Skeletal muscle satellite cell (primary cell): ENCODE measurements around the gene KREMEN2.

Experiments
- H3K27me3 ChIP-seq: 2 replicates; pipeline ENCODE4 v1.7.0; 2013; ENCODE audit warnings: low read length; ENCODE audit not compliant: control insufficient read depth, insufficient read depth
- H3K36me3 ChIP-seq: 2 replicates; pipeline ENCODE4 v1.7.0; 2013; ENCODE audit warnings: mild to moderate bottlenecking, control low read depth, low read length; ENCODE audit not compliant: insufficient read depth
- H3K4me1 ChIP-seq: 2 replicates; pipeline ENCODE4 v1.7.0; 2013; ENCODE audit warnings: low read length; ENCODE audit not compliant: control insufficient read depth, insufficient read depth
- H3K4me2 ChIP-seq: 2 replicates; pipeline ENCODE4 v1.7.0; 2013; ENCODE audit warnings: mild to moderate bottlenecking, low read length
- H3K4me3 ChIP-seq: 2 replicates; pipeline ENCODE4 v1.7.0; 2013; ENCODE audit warnings: low read length
- H3K9ac ChIP-seq: 2 replicates; pipeline ENCODE4 v1.7.0; 2013; ENCODE audit warnings: mild to moderate bottlenecking, low read depth, low read length, moderate library complexity
- H3K9me3 ChIP-seq: replicated peaks from 2 replicates; pipeline ENCODE4 v1.7.0; 2013; ENCODE audit warnings: mild to moderate bottlenecking, control low read depth, low read length

The KREMEN2 gene

DNA sequence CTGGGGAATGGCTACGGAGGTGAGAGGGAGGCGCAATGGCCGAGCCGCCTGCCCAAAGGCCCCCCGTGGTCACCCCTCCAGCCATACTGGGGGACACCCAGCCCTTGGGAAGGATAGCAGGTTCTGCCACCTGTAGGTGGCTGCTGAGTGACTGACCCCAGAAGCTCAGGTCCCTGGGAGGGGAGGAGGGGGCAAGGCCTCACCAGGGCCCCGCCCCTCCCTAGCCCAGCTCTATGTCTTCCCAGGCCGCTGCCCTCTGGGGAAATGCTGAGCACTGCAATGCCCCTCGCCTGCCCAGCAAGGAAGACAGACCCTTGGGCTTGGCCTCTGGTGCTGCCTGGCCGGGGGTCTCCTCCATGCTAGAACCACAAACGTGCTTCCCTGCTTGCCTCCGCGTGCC lies 37.2 kb downstream of the KREMEN2 start:
- no peaks in the 10 kb centered on the region for H3K4me1 ChIP-seq
- H3K9me3 ChIP-seq: no peaks in the 10 kb centered on the region
- no peak overlapping the region for H3K4me2 ChIP-seq
- H3K4me3 ChIP-seq: no peak overlapping the region
- no peak overlapping the region for H3K9ac ChIP-seq
- H3K36me3 ChIP-seq: no peaks in the 10 kb centered on the region
- peaks cover 14% of the 10 kb centered on the region for H3K27me3 ChIP-seq

DNA sequence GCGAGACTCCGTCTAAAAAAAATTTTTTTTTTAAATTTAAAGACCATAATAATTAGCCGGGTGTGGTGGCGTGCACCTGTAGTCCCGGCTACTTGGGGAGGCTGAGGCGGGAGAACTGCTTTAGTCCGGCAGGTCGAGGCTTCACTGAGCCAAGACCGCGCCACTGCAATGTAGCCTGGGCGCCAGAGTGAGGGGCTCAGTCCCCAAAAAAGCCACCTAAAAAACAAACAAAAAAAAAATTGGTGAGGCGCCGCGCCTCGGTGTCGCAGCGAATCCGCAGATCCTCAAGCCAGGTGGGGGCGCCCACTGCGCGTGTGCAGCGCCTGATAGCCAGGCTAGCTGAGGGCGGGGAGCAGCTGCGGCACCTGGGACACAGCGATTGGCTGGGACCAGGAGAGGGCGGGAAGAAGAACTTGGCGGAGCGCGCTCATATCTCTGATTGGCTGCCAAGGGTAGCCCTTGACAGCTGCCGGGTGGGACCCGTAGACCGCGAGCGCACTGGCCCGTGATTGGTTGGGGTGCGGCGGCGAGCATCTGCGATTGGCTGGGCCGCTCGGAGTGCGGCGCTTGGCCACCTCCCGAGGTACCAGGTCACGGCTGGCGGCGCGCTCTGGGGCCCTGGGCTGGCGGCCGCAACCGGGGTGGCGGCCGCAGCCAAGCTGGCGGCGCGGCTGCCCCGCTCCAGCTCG lies 39.7 kb downstream of the KREMEN2 start:
- Histone ChIP-seq H3K4me1 (no peaks in the 10 kb centered on the region), H3K27me3 (peaks cover 24% of the 10 kb centered on the region), H3K4me2 (peak overlapping the region; percentile 77), H3K36me3 (no peaks in the 10 kb centered on the region), H3K9ac (no peak overlapping the region), H3K9me3 (no peaks in the 10 kb centered on the region), H3K4me3 (peak overlapping the region; percentile 55)

DNA sequence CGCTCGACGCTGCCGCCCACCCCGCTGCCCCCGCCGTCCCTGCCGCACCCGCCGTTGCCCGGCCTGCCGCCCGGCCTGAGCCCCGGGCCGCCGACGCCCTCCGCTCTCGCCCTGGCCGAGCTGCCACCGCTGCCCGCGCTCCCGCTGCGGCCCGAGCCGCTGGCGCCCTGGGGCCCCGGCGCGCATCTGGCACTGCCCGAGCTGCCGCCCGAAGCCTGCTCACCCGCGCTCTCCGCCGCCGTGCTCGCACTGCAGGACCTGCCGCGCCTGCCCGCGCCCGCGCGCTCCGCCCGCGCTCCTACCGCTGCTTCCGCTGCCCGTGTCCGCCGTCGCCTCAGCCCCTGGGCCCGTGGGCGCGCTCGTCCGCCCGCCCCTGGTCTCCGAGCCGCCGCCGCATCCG lies 40.2 kb downstream of the KREMEN2 start:
- peaks cover 23% of the 10 kb centered on the region for H3K27me3 ChIP-seq
- H3K4me1 ChIP-seq: no peaks in the 10 kb centered on the region
- H3K9me3 ChIP-seq: no peaks in the 10 kb centered on the region
- peak overlapping the region; percentile 77 for H3K4me2 ChIP-seq
- peak overlapping the region; percentile 55 for H3K4me3 ChIP-seq
- no peaks in the 10 kb centered on the region for H3K36me3 ChIP-seq
- no peak overlapping the region for H3K9ac ChIP-seq

DNA sequence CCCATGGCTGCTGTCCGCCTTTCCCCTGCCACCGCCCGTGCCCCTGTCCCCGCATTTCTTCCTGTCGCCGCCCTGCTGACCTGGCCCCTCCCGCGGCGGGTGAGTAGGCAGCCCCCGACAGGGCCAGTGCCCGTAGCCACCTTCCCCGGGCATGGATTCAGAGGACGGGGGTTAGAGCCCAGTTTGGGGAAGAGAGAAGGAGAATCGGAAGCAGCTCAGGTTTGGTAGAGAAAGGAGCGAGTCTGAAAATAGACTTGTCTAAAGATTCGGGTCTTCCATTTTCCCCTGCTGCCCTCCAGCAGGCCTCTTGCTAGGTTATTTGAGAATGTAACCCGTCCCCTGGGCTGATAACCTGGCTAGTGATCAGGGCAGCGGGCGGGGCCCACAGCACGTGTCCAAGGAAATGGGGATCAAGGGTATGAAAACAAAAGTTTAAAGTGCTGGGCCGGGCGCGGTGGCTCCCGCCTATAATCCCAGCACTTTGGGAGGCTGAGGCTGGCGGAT lies 40.8 kb downstream of the KREMEN2 start:
- peaks cover 20% of the 10 kb centered on the region for H3K27me3 ChIP-seq
- no peaks in the 10 kb centered on the region for H3K4me1 ChIP-seq
- H3K9ac ChIP-seq: no peak overlapping the region
- H3K4me2 ChIP-seq: peak overlapping the region; percentile 59
- no peaks in the 10 kb centered on the region for H3K36me3 ChIP-seq
- no peaks in the 10 kb centered on the region for H3K9me3 ChIP-seq
- no peak overlapping the region for H3K4me3 ChIP-seq

DNA sequence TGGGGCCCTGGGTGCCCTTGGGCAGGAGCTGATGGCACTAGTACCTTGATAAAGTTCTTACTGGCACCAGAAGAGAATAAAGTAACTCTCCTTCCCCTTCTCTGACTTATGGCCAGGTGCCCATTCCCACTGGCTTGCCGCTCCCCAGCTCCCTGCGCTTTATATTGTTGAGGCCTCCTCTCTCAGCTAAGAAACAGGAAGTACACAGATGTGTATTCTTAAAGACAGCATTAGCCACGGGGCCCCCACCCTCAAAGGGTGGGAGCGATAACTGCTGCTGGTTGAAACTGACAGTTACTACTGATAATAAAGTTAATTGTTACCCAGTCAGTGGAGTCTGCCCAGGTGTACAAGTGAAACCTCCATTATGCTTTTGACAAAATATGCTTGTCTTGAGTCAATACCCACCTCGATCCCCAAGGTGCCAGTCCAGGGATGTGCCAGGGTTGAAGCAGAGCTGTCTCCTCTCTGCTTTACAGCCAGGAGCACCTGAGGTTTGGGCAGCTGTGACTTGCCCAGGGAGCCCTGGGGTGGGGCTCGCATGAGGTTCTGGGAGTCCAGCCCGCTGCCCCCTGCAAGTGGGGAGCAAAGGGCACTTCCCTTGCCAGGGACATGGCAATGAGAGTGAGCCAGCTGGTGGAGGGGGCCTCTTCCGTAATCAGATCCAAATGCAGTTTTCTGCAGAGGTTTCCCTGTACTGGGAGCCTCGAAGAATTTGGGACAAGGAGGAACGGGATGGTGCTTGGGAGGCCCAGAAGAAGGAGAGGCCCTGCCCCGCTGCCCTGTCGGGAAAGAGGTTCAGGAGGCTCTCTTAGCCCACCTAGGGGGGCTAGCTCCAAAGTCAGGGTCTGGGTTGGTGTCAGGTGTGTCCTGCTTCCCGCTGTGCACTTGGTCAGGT lies 43.2 kb downstream of the KREMEN2 start:
- H3K4me3 ChIP-seq: no peak overlapping the region

DNA sequence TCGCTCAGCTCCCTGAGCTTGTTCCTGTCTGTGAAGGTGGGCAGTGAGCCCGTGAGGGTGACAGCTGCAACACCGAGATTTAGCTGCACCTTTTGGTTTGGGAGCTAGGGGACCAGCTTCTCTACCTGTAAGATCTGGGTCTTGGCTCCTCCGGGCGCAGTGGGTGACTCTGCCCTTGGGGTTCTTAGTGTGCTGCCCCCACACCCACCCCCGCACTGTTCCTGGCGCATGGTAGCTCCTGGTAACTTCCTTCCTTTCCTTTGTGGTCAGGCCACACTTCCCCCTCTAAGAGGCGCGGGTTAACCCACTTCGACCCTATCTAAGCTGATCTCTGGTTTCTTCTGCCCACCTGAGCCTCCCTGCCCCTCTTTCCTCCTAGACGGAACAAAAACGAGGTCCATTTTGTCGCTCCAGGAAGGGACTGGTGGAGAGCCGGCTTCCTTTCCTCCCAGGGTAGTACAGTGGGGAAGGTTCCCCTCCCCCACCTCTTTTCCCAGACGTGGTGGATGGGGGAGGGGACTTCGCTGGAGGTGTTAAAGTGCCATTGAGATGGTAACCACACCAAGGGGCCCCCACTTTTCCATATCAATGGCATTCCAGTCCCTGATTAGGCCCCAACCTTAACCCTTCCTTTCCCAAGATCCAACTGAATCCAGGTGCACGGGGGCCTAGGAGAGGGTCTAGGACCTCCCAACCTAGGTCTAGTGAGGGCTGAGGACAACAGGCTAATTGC lies 44.0 kb downstream of the KREMEN2 start:
- Histone ChIP-seq H3K4me1 (no peaks in the 10 kb centered on the region), H3K36me3 (no peaks in the 10 kb centered on the region), H3K9ac (no peak overlapping the region), H3K4me2 (no peak overlapping the region), H3K4me3 (no peak overlapping the region), H3K27me3 (peaks cover 36% of the 10 kb centered on the region), H3K9me3 (no peaks in the 10 kb centered on the region)

More for the DNA sequence above, 43.2 kb downstream of the KREMEN2 start:
- H3K9ac ChIP-seq: no peak overlapping the region
- H3K27me3 ChIP-seq: peaks cover 28% of the 10 kb centered on the region
- H3K4me2 ChIP-seq: no peak overlapping the region
- H3K36me3 ChIP-seq: no peaks in the 10 kb centered on the region
- H3K9me3 ChIP-seq: no peaks in the 10 kb centered on the region
- H3K4me1 ChIP-seq: no peaks in the 10 kb centered on the region

DNA sequence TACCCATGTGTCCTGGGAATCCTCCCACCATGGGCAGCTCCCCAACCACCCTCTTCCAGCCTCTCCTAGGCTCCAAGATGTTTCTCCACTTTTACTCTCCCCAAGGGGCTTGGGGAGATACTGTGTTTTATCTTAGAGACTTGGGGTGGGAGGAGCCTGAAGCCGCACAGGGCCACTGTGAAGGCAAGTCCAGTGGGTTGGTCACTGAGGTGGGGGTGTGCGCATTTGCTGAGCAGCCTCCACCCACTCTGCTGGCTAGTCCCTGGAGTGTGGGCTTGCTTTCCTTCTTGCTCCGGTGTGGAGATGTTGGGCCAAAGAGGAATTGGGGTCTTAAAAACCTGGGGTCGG lies 44.6 kb downstream of the KREMEN2 start:
- no peaks in the 10 kb centered on the region for H3K4me1 ChIP-seq
- H3K36me3 ChIP-seq: no peaks in the 10 kb centered on the region
- H3K4me3 ChIP-seq: no peak overlapping the region
- no peaks in the 10 kb centered on the region for H3K9me3 ChIP-seq
- no peak overlapping the region for H3K4me2 ChIP-seq
- no peak overlapping the region for H3K9ac ChIP-seq
- peaks cover 40% of the 10 kb centered on the region for H3K27me3 ChIP-seq

DNA sequence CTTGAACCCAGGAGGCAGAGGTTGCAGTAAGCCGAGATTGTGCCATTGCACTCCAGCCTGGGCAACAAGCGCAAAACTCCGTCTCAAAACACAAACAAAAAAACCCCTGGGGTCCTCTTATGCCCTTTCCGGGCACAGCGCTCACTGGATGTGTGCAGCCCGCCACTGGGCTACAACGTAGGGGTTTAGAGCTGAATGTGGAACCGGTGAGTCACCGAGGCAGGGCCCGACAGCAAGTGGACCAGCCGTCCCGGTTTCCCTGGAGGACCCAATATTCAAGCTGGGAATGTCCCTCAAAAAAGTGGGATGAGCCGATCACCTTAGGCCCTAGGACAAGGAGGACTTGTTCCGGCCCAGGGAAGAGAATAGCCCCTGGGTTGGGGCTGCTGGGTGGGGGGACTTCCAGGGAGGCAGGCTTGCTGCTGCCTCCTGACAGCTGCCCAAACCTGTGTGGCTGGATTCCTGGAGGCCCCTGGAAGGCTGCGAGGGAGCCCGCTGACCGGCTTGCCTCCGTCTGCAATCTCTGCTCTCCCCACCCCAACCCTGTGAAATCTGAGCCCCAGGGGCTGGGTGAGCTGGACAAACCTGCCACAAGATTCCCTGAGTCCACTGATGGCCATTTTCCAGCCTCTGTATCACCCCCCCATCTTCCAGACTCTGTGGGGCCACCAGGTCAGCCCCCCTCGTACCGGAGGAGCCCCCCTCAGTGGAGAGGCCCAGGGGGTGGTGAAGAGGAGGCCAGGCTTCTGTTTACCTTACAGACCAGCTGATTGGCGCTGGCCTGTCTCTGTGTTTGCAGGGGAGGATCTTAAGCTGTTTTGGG lies 45.7 kb downstream of the KREMEN2 start:
- Histone ChIP-seq H3K9ac (no peak overlapping the region), H3K4me1 (no peaks in the 10 kb centered on the region), H3K27me3 (peaks cover 49% of the 10 kb centered on the region), H3K36me3 (no peaks in the 10 kb centered on the region), H3K4me2 (no peak overlapping the region), H3K9me3 (no peaks in the 10 kb centered on the region), H3K4me3 (no peak overlapping the region)

DNA sequence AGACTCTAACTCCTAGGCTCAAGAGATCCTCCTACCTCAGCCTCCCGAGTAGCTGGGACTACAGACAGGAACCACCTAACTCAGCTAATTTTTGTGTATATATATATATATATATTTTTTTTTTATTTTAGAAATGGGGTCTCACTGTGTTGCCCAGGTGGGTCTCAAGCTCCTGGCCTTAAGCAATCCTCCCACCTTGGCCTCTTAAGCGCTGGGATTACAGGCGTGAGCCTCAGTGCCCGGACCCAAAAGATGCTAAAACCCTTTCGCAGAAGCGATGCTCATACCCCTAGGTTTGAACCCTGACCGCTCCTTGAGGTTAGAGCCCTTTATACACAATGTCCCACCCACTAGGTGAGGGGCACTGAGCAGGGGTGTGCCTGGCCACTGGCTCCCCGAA lies 46.4 kb downstream of the KREMEN2 start:
- Histone ChIP-seq H3K9ac (no peak overlapping the region), H3K36me3 (no peaks in the 10 kb centered on the region), H3K4me2 (no peak overlapping the region), H3K4me1 (no peaks in the 10 kb centered on the region), H3K9me3 (no peaks in the 10 kb centered on the region), H3K4me3 (no peak overlapping the region), H3K27me3 (peaks cover 49% of the 10 kb centered on the region)

DNA sequence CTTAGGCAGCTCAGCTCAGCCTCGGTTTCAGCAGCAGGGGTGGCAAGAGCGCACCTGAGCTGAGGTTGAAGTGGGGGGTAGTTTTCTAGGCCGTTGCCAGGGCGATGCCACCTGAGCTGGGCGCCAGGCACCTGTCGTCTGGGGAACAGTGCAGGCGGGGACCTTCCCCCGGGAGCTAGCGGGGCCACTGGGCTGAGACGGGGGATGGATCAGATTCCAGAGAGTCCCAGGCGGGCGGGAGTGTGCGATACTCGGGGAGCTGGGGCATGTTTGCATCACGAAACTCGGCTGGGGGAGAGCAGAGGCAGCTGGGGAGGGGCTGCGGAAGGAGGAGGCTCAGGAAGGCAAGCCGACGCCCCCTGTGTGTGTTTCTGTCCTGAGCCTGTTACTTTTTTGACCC lies 48.2 kb downstream of the KREMEN2 start:
- Histone ChIP-seq H3K4me1 (no peaks in the 10 kb centered on the region), H3K4me2 (no peak overlapping the region), H3K27me3 (peaks cover 49% of the 10 kb centered on the region), H3K9ac (no peak overlapping the region), H3K36me3 (no peaks in the 10 kb centered on the region), H3K4me3 (no peak overlapping the region), H3K9me3 (no peaks in the 10 kb centered on the region)
